Stimulated activated CD4-positive, alpha-beta T cell treated with anti-CD3 and anti-CD28 coated beads, Interleukin-2, amount 100 ng/mL, for 48 hours (primary cell): ENCODE data around the gene SCP2.

Experiments
- DNase-seq, 2 donors: peaks; one replicate each; pipeline ENCODE4 v3.0.0-alpha.2; 2020

Gene SCP2

DNA sequence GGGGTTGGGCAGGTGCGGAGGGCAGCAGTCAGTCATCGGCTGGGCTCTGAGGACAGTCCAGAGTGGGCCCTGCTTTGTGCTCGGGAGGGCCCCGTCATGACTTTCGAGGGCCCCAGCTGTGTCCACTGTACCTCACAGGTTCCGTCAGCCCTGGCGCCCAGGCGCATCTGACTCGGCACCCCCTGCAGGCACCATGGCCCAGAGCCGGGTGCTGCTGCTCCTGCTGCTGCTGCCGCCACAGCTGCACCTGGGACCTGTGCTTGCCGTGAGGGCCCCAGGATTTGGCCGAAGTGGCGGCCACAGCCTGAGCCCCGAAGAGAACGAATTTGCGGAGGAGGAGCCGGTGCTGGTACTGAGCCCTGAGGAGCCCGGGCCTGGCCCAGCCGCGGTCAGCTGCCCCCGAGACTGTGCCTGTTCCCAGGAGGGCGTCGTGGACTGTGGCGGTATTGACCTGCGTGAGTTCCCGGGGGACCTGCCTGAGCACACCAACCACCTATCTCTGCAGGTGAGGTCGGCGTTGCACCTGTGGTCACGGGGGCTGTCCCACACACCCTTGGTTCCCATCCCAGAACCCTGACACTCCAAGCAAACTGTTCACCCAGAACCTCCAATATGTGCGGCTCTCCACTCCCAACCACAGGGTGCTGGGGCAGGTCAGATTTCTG lies 142.7 kb downstream of the SCP2 start:
- no peak for DNase-seq

GRCh38 chr1:53070621-53071020 lies 143.5 kb downstream of the SCP2 start:
- DNase-seq: no peak

GRCh38 chr1:53071167-53071865 lies 144.2 kb downstream of the SCP2 start:
- DNase-seq: no peak

GRCh38 chr1:53071915-53072314 lies 144.8 kb downstream of the SCP2 start:
- DNase-seq: no peak

GRCh38 chr1:53073287-53073686 lies 146.2 kb downstream of the SCP2 start:
- no peak for DNase-seq

DNA sequence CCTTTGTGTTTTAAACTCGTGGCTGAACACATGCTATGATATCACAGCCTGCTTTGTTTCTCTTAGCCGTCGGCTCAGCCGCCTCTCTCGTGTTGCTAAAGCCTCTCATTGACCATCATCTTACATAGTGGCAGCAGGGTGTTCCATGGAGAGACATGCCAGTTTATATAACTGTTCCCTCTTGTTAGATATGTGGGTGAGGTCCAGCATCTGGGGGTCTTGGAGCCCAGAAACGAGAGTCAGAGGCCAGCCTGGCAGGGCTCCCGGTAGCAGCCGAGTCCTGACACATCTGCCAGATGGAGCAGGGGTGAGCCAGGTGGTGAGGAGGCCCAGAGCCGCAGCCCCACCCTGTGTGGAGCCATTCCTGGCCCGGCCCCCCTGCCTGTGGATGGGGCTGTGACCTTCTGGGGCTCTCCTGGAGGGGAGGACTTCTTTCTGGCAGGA lies 146.8 kb downstream of the SCP2 start:
- DNase-seq: no peak

DNA sequence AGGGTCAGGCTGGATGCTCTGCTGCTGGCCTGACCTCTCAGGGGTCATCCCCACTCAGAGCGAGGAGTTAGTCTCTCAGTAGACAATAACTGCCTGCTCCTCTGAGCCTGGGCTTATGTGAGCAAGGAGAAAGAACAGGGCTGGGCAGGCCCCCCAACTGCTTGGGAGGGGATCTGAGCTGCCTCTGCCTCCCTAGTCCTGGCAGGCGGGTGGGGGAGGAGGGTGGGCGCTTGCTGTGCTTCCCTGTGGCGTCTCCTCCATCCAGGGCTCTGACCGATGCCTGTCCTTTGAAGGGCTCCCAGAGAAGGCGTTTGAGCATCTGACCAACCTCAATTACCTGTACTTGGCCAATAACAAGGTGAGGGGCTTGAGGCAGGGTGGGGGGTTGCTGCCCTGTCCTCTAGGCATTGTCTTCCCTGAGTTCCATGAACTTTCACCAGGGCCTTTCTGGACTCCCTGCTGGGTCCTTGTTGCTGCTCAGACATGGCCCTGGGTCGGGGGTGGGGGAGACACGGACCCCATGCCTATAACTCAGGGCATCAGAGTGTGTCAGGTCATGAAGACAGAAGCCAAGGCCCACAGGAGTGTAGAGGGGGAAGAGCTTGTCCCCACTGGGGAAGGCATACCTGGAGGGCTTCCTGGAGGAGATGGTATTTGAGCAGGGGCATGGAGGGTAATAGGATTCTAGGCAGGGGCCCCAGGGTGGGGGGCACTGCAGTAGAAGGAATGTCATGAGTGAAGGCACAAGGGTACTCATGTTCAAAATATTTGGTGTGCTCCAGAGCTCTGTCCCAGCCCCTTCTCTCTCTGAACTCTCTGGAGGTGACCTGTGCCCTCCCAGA lies 147.5 kb downstream of the SCP2 start:
- no peak for DNase-seq

- DNase-seq: no peak
Measured at GRCh38 chr1:53075206-53075605, 148.1 kb downstream of the SCP2 start.

GRCh38 chr1:53075761-53076163 lies 148.7 kb downstream of the SCP2 start:
- DNase-seq: no peak

- DNase-seq: no peak
Measured at GRCh38 chr1:53076165-53076564, 149.1 kb downstream of the SCP2 start.

- no peak for DNase-seq
Measured at GRCh38 chr1:53076721-53077598, 149.9 kb downstream of the SCP2 start.

GRCh38 chr1:53077599-53077965 lies 150.5 kb downstream of the SCP2 start:
- DNase-seq: no peak

GRCh38 chr1:53078333-53079101 lies 151.4 kb downstream of the SCP2 start:
- no peak for DNase-seq

GRCh38 chr1:53079251-53079650 lies 152.2 kb downstream of the SCP2 start:
- no peak for DNase-seq

DNA sequence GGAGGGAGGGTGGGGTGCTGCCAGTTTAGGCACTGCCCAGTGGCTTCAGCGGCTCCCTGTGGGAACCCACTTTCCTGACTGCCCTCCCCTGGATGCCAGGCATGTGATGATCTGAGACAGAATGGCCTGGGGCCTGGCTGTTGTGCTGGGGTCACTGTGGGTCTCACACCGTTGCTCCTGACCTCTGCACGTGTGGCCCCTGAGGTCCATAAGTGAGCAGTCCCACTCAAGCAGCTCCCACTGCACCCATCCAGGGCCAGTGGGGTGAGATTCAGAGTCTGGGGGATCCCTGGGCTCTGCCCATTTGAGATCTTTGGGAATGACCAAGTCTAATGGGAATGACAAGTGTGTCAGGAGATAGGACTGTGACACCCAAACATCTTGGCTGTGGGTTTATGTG lies 153.0 kb downstream of the SCP2 start:
- no peak for DNase-seq

- no peak for DNase-seq
Measured at GRCh38 chr1:53080769-53081168, 153.7 kb downstream of the SCP2 start.

DNA sequence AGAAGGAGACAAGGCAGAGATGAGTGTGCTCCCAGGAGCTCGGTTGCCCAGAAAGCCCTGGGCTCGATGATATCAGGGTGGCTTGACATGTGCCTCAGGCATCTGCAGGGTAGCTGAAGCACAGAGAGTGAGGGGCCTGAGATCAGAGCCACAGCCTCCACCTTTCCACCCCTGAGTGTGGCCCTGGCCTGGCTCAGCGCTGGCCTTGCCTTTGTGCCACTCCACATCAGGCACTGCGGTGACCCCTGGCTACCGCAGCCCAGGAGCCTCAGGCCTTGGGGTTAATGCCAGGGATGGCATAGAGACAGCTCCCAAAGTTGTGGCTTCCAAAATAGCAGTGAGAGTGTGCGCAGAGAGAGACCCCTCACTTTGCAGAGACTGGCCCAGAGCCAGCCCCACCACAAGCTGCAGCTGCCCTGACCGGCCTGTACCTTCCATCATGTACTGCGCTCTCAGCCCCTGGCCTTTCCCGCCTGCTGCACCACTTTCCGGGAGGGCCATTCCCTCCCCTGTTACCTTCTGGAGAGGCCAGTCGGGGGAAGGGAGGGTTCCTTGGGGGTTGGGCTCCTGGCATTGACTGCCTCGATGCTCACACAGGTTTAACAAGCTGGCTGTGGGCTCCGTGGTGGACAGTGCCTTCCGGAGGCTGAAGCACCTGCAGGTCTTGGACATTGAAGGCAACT lies 154.4 kb downstream of the SCP2 start:
- DNase-seq: no peak

DNA sequence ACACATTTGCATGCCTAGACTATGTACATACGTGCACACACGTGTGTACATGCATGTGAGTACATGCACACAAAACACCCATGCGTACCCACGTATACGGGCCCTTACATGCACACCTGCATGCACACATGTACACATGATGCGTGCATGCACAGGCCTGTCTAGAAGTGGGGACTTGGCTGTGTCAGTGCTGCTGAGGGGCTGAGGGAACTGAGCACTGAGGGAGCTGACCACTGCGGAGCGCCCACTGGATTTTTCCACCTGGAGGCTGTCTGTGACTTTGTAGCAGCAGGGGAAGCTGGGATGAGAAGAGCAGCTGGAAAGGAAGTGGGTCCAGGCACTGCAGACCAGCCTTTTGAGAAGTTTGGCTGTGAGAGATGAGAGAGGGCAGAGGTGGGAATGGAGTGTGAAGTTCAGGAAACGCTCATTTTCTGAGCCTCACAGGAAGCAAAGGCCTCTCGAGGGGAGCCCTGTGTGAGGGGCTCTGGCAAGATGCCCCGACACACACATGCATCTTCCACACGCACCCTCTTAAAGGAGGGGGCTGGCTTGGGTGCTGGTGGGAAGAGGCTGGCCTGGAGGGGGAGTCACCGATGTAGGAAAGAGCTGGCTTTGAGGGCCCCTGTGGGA lies 155.9 kb downstream of the SCP2 start:
- DNase-seq: no peak

DNA sequence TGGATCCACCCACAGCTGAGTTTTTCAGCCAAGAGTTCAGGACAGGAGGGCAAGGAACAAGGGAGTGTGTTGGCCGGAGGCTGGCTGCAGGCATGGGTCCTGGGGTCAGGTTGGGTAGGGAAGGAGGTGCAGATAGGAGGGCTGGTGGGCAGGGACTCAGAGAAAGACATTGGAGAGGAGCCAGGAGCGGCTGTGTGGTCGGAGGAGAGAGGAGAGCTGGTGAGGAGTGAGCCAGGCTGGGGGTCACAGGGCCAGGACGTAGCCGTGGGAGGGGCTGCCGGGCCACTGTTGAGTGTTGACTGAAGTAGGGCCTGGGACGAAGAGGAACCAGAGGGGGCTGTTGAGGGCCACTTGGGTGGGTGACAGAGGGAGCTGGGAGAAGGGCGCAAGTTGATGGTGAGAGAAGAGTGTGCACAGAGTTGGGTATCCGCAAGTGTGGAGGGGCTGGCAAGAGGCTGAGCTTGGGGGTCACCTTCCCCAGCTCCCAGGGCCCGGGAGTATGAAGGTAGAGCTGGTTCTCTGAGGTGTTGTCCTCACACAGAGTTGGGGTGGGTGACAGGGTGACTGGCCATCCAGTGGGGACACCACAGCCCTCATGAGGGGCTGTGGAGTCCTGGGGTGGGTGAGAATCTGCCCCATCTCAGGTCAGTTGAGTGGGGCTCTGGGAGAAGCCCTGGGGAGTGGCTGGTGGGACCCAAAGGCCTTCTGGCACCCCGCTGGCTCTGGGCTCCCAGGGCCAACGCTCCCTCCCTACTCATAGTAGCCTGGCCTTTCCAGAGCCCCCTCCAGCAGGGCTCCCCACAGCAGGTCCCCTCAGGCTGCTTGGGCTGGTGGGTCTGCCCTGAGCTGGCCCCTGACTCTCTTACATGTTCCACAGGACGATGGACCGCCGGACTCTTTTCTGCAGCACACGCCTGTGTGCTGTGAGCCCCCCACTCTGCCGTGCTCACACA lies 156.8 kb downstream of the SCP2 start:
- no peak for DNase-seq

DNA sequence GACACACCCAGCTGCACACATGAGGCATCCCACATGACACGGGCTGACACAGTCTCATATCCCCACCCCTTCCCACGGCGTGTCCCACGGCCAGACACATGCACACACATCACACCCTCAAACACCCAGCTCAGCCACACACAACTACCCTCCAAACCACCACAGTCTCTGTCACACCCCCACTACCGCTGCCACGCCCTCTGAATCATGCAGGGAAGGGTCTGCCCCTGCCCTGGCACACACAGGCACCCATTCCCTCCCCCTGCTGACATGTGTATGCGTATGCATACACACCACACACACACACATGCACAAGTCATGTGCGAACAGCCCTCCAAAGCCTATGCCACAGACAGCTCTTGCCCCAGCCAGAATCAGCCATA lies 157.5 kb downstream of the SCP2 start:
- DNase-seq: no peak
